Neural progenitor cell (in vitro differentiated cells): ENCODE data around the gene RILPL1. TPM values are rescaled to one million over a fixed set of nuclear protein-coding genes. Genes with fewer than 3 reads are reported as not detected.
"Not testable (repeated sequence)": the region's sequence is repeated elsewhere in the genome, so short reads cannot be mapped to it uniquely, and the experiment has no call there.

Source experiments
- DNase-seq: peaks from one replicate; pipeline ENCODE4 v3.0.0-alpha.2; 2016; ENCODE audit warnings: low spot score
- H2AFZ ChIP-seq: fragments of 200-600 bp; sonication (generic); replicated peaks from 2 replicates; pipeline ENCODE4 v1.6.1; 2016; ENCODE audit warnings: antibody characterized with exemption
- H3F3A ChIP-seq: fragments of 200-600 bp; sonication (generic); 2 replicates; pipeline ENCODE4 v1.6.1; 2016; ENCODE audit warnings: antibody characterized with exemption, low read depth
- H3K27ac ChIP-seq: fragments of 200-600 bp; sonication (generic); 2 replicates; pipeline ENCODE4 v1.5.1; 2016; ENCODE audit warnings: mild to moderate bottlenecking
- H3K27me3 ChIP-seq: fragments of 200-600 bp; sonication (generic); 2 replicates; pipeline ENCODE4 v1.6.1; 2016; ENCODE audit warnings: mild to moderate bottlenecking, moderate library complexity
- H3K36me3 ChIP-seq: fragments of 200-600 bp; sonication (generic); 2 replicates; pipeline ENCODE4 v1.5.1; 2016
- H3K4me1 ChIP-seq: fragments of 200-600 bp; sonication (generic); 2 replicates; pipeline ENCODE4 v1.6.1; 2016; ENCODE audit warnings: mixed run types
- H3K4me2 ChIP-seq: fragments of 200-600 bp; sonication (generic); 2 replicates; pipeline ENCODE4 v1.6.1; 2016
- H3K4me3 ChIP-seq: fragments of 200-600 bp; sonication (generic); 2 replicates; pipeline ENCODE4 v1.5.1; 2016
- H3K79me2 ChIP-seq: fragments of 200-600 bp; sonication (generic); 2 replicates; pipeline ENCODE4 v1.6.1; 2016; ENCODE audit warnings: low read depth
- H3K9ac ChIP-seq: fragments of 200-600 bp; sonication (generic); 2 replicates; pipeline ENCODE4 v1.6.1; 2016
- H3K9me3 ChIP-seq: fragments of 200-600 bp; sonication (generic); 2 replicates; pipeline ENCODE4 v1.5.1; 2016; ENCODE audit warnings: low read depth
- H4K20me1 ChIP-seq: fragments of 200-600 bp; sonication (generic); 2 replicates; pipeline ENCODE4 v1.6.1; 2016; ENCODE audit warnings: low read depth
- H3K27ac Mint-ChIP-seq: 3 replicates; pipeline ENCODE4 v1.8.0; 2021; ENCODE audit warnings: mixed read lengths
- H3K27me3 Mint-ChIP-seq: 2 replicates; pipeline ENCODE4 v1.8.0; 2022; ENCODE audit warnings: low read depth, mild to moderate bottlenecking, inconsistent platforms, moderate library complexity, mixed read lengths; ENCODE audit not compliant: insufficient read depth
- H3K36me3 Mint-ChIP-seq: 3 replicates; pipeline ENCODE4 v1.8.0; 2021; ENCODE audit warnings: mixed read lengths
- H3K4me1 Mint-ChIP-seq: 3 replicates; pipeline ENCODE4 v1.8.0; 2021; ENCODE audit warnings: mixed read lengths
- H3K4me3 Mint-ChIP-seq: 3 replicates; pipeline ENCODE4 v1.8.0; 2021; ENCODE audit warnings: mild to moderate bottlenecking, moderate library complexity, mixed read lengths
- H3K9me3 Mint-ChIP-seq: 3 replicates; pipeline ENCODE4 v1.8.0; 2020; ENCODE audit warnings: mixed read lengths
- CTCF ChIP-seq: fragments of 200-600 bp; sonication (generic); IDR thresholded peaks from 2 replicates; pipeline ENCODE4 v1.5.1; 2017; ENCODE audit warnings: antibody characterized with exemption, mild to moderate bottlenecking
- EZH2 ChIP-seq: fragments of 200-600 bp; sonication (generic); IDR thresholded peaks from 2 replicates; pipeline ENCODE4 v1.6.1; 2017; ENCODE audit warnings: antibody characterized with exemption, mild to moderate bottlenecking, moderate library complexity
- EZH2phosphoT487 ChIP-seq: fragments of 200-600 bp; sonication (generic); IDR thresholded peaks from 2 replicates; pipeline ENCODE4 v1.6.1; 2017; ENCODE audit warnings: antibody characterized with exemption
- total RNA-seq: library from RNA; depleted of rRNA; stranded (reverse); fragments of >200 nt; gene quantifications from 2 replicates; pipeline ENCODE4 v1.2.3, GENCODE V29; 2015; ENCODE audit warnings: low replicate concordance

The RILPL1 gene
- total RNA-seq, 1 donor from 2014 or later, result 13.8 TPM

GRCh38 chr12:123436017-123436964 is 97.2 kb downstream of the RILPL1 start, which contains the start of gene RILPL2:
Gene RILPL2, minus strand, starts transcription at chr12:123436684. Its CDS starts 264 bp downstream, at chr12:123436420.
- peak; percentile 5 for TF ChIP-seq CTCF
- no peak for TF ChIP-seq EZH2phosphoT487
- TF ChIP-seq EZH2, result no peak
- no peaks in the 10 kb centered on the region for H4K20me1 ChIP-seq
- peak; percentile 76 for DNase-seq
- peak within 1 kb of the TSS; percentile 99 for H2AFZ ChIP-seq
- H3K4me1 Mint-ChIP-seq, result peaks cover 9% of the 10 kb centered on the region
- H3K36me3 Mint-ChIP-seq, result no peaks in the 10 kb centered on the region
- H3K27me3 ChIP-seq, result peaks cover 36% of the 10 kb centered on the region
- H3K79me2 ChIP-seq, result no peaks in the 10 kb centered on the region
- H3K4me3 ChIP-seq, result peak within 1 kb of the TSS; percentile 68
- H3K9me3 ChIP-seq, result no peaks in the 10 kb centered on the region
- peaks cover 5% of the 10 kb centered on the region for H3K27me3 Mint-ChIP-seq
- H3K27ac ChIP-seq, result no peak within 1 kb of the TSS
- H3K4me1 ChIP-seq, result no peaks in the 10 kb centered on the region
- peak within 1 kb of the TSS; percentile 95 for H3K4me3 Mint-ChIP-seq
- H3K4me2 ChIP-seq, result peak within 1 kb of the TSS; percentile 87
- H3F3A ChIP-seq, result peaks cover 10% of the 10 kb centered on the region
- H3K27ac Mint-ChIP-seq, result no peak within 1 kb of the TSS
- H3K9me3 Mint-ChIP-seq, result no peaks in the 10 kb centered on the region
- no peaks in the 10 kb centered on the region for H3K36me3 ChIP-seq
- H3K9ac ChIP-seq, result no peak within 1 kb of the TSS

GRCh38 chr12:123435636-123436016 is 97.9 kb downstream of the RILPL1 start:
- H3K36me3 ChIP-seq, result no peaks in the 10 kb centered on the region
- H3K27me3 Mint-ChIP-seq, result peaks cover 5% of the 10 kb centered on the region
- no peak overlapping the region for H3K9ac ChIP-seq
- no peak overlapping the region for H3K27ac Mint-ChIP-seq
- H4K20me1 ChIP-seq, result no peaks in the 10 kb centered on the region
- no peak for DNase-seq
- H3K4me2 ChIP-seq, result peak overlapping the region; percentile 87
- H3K79me2 ChIP-seq, result no peaks in the 10 kb centered on the region
- peak overlapping the region; percentile 68 for H3K4me3 ChIP-seq
- peaks cover 9% of the 10 kb centered on the region for H3K4me1 Mint-ChIP-seq
- H3K27me3 ChIP-seq, result peaks cover 36% of the 10 kb centered on the region
- H3F3A ChIP-seq, result peaks cover 10% of the 10 kb centered on the region
- H3K27ac ChIP-seq, result no peak overlapping the region
- TF ChIP-seq CTCF (no peak), EZH2phosphoT487 (no peak), EZH2 (no peak)
- peak overlapping the region; percentile 99 for H2AFZ ChIP-seq
- H3K9me3 ChIP-seq, result no peaks in the 10 kb centered on the region
- H3K9me3 Mint-ChIP-seq, result no peaks in the 10 kb centered on the region
- no peaks in the 10 kb centered on the region for H3K4me1 ChIP-seq
- no peaks in the 10 kb centered on the region for H3K36me3 Mint-ChIP-seq
- peak overlapping the region; percentile 95 for H3K4me3 Mint-ChIP-seq

- no peaks in the 10 kb centered on the region for H4K20me1 ChIP-seq
- H3K36me3 ChIP-seq, result no peaks in the 10 kb centered on the region
- H3K79me2 ChIP-seq, result no peaks in the 10 kb centered on the region
- H3K9ac ChIP-seq, result no peak overlapping the region
- Mint-ChIP-seq H3K4me3 (no peak overlapping the region), H3K9me3 (no peaks in the 10 kb centered on the region), H3K27me3 (peaks cover 9% of the 10 kb centered on the region), H3K4me1 (peaks cover 9% of the 10 kb centered on the region), H3K27ac (no peak overlapping the region), H3K36me3 (peaks cover 3% of the 10 kb centered on the region)
- H3K4me3 ChIP-seq, result no peak overlapping the region
- H2AFZ ChIP-seq, result no peak overlapping the region
- DNase-seq, result no peak
- H3K4me2 ChIP-seq, result no peak overlapping the region
- no peaks in the 10 kb centered on the region for H3K9me3 ChIP-seq
- no peak for TF ChIP-seq EZH2phosphoT487
- no peak for TF ChIP-seq CTCF
- no peak for TF ChIP-seq EZH2
- peaks cover 36% of the 10 kb centered on the region for H3K27me3 ChIP-seq
- H3K27ac ChIP-seq, result no peak overlapping the region
- H3K4me1 ChIP-seq, result no peaks in the 10 kb centered on the region
- H3F3A ChIP-seq, result peaks cover 10% of the 10 kb centered on the region
Measured at GRCh38 chr12:123433615-123434014, 99.9 kb downstream of the RILPL1 start.

- not testable (repeated sequence) for H4K20me1 ChIP-seq, H3K4me1 Mint-ChIP-seq, H3K4me2 ChIP-seq, H3K79me2 ChIP-seq, H3K27ac ChIP-seq, H3F3A ChIP-seq, H3K36me3 ChIP-seq, H3K9me3 ChIP-seq, H3K36me3 Mint-ChIP-seq, DNase-seq, H3K27me3 Mint-ChIP-seq, H3K4me3 ChIP-seq, H3K4me1 ChIP-seq, H3K9me3 Mint-ChIP-seq, H3K4me3 Mint-ChIP-seq, H2AFZ ChIP-seq, H3K9ac ChIP-seq
- H3K27ac Mint-ChIP-seq, result peak overlapping the region; percentile 8
- peaks cover 22% of the 10 kb centered on the region for H3K27me3 ChIP-seq
Measured at GRCh38 chr12:123431951-123432817, 101.3 kb downstream of the RILPL1 start.

- not testable (repeated sequence) for H3K4me2 ChIP-seq, DNase-seq, H3F3A ChIP-seq, H3K79me2 ChIP-seq, H2AFZ ChIP-seq, H3K36me3 Mint-ChIP-seq, H3K9ac ChIP-seq, H3K4me1 Mint-ChIP-seq, H3K27ac ChIP-seq, H3K27ac Mint-ChIP-seq, H3K27me3 Mint-ChIP-seq, H3K4me3 Mint-ChIP-seq, H3K9me3 ChIP-seq, H3K4me3 ChIP-seq, H3K27me3 ChIP-seq, H3K4me1 ChIP-seq, H3K9me3 Mint-ChIP-seq, H4K20me1 ChIP-seq, H3K36me3 ChIP-seq
Measured at GRCh38 chr12:123429101-123429500, 104.4 kb downstream of the RILPL1 start.
